AG04449 (cell line): ENCODE data around the gene VN1R5.

Experiments
- CTCF ChIA-PET: fragments of 350-600 bp; formaldehyde crosslinking; extraction: SDS; loops from one replicate; lab custom pipeline; 2021; ENCODE audit warnings: antibody characterized with exemption; lab: Yijun Ruan, JAX
- POLR2A ChIA-PET: fragments of 400-600, 350-600 bp; formaldehyde crosslinking; extraction: SDS; loops from one replicate; lab custom pipeline; 2020; ENCODE audit warnings: antibody characterized with exemption, inconsistent platforms; lab: Yijun Ruan, JAX
- DNase-seq: peaks from one replicate; pipeline ENCODE4 v3.0.0-alpha.2; 2010; ENCODE audit warnings: low read depth, low spot score
- H3K4me3 ChIP-seq: 2 replicates; pipeline ENCODE4 v1.5.1; 2011; ENCODE audit warnings: low read depth, mild to moderate bottlenecking, control low read depth, low read length
- CTCF ChIP-seq: IDR thresholded peaks from one replicate; pipeline ENCODE4 v1.5.1; 2011; ENCODE audit warnings: mild to moderate bottlenecking, moderate library complexity, low read length, control low read depth, inconsistent platforms; ENCODE audit not compliant: insufficient read depth; ENCODE audit errors: missing control alignments

The VN1R5 gene

GRCh38 chr1:247303216-247303615 lies 47.3 kb downstream of the VN1R5 start:
- ChIA-PET CTCF (no interaction called here), POLR2A (no interaction called here)
- no peak overlapping the region for H3K4me3 ChIP-seq
- no peak for DNase-seq
- TF ChIP-seq CTCF, result no peak

GRCh38 chr1:247304031-247304430 lies 48.2 kb downstream of the VN1R5 start:
- no peak overlapping the region for H3K4me3 ChIP-seq
- TF ChIP-seq CTCF, result no peak
- ChIA-PET POLR2A (no interaction called here), CTCF (no interaction called here)
- no peak for DNase-seq
